Activated CD4-positive, alpha-beta T cell treated with anti-CD3 and anti-CD28 coated beads, Interleukin-2, amount 10 ng/mL, durations not matched to agents 24 days and 14 days (primary cell): Measurements from ENCODE around the gene FEM1A. TPM values are rescaled to one million over a fixed set of nuclear protein-coding genes. Genes with fewer than 3 reads are reported as not detected.
"Not testable (repeated sequence)": the region's sequence is repeated elsewhere in the genome, so short reads cannot be mapped to it uniquely, and the experiment has no call there.

Experiments
- DNase-seq: peaks from one replicate; pipeline ENCODE4 v3.0.0; 2022
- H3K27ac Mint-ChIP-seq: one replicate; pipeline ENCODE4 v1.8.0; 2022; ENCODE audit warnings: mild to moderate bottlenecking, mixed read lengths
- H3K27me3 Mint-ChIP-seq: one replicate; pipeline ENCODE4 v1.8.0; 2022; ENCODE audit warnings: mixed read lengths
- H3K36me3 Mint-ChIP-seq: one replicate; pipeline ENCODE4 v1.8.0; 2022; ENCODE audit warnings: low read depth, mild to moderate bottlenecking, mixed read lengths
- H3K4me1 Mint-ChIP-seq: one replicate; pipeline ENCODE4 v1.8.0; 2021; ENCODE audit warnings: mixed read lengths
- H3K4me3 Mint-ChIP-seq: one replicate; pipeline ENCODE4 v1.8.0; 2022; ENCODE audit warnings: mild to moderate bottlenecking, moderate library complexity, mixed read lengths
- H3K9me3 Mint-ChIP-seq: one replicate; pipeline ENCODE4 v1.8.0; 2021; ENCODE audit warnings: mixed read lengths
- intact Hi-C: fragments of 100-400 bp; cut with micrococcal nuclease; formaldehyde crosslinking; loops from one replicate; pipeline ENCODE4 v1.15.1; 2023
- total RNA-seq: library from RNA; stranded (reverse); gene quantifications from 2 replicates; pipeline ENCODE4 v1.2.3, GENCODE V29; 2022

The FEM1A gene, protein sequence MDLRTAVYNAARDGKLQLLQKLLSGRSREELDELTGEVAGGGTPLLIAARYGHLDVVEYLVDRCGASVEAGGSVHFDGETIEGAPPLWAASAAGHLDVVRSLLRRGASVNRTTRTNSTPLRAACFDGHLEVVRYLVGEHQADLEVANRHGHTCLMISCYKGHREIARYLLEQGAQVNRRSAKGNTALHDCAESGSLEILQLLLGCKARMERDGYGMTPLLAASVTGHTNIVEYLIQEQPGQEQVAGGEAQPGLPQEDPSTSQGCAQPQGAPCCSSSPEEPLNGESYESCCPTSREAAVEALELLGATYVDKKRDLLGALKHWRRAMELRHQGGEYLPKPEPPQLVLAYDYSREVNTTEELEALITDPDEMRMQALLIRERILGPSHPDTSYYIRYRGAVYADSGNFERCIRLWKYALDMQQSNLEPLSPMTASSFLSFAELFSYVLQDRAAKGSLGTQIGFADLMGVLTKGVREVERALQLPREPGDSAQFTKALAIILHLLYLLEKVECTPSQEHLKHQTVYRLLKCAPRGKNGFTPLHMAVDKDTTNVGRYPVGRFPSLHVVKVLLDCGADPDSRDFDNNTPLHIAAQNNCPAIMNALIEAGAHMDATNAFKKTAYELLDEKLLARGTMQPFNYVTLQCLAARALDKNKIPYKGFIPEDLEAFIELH
- 22.9 and 23.3 TPM in 2 replicates for total RNA-seq

DNA sequence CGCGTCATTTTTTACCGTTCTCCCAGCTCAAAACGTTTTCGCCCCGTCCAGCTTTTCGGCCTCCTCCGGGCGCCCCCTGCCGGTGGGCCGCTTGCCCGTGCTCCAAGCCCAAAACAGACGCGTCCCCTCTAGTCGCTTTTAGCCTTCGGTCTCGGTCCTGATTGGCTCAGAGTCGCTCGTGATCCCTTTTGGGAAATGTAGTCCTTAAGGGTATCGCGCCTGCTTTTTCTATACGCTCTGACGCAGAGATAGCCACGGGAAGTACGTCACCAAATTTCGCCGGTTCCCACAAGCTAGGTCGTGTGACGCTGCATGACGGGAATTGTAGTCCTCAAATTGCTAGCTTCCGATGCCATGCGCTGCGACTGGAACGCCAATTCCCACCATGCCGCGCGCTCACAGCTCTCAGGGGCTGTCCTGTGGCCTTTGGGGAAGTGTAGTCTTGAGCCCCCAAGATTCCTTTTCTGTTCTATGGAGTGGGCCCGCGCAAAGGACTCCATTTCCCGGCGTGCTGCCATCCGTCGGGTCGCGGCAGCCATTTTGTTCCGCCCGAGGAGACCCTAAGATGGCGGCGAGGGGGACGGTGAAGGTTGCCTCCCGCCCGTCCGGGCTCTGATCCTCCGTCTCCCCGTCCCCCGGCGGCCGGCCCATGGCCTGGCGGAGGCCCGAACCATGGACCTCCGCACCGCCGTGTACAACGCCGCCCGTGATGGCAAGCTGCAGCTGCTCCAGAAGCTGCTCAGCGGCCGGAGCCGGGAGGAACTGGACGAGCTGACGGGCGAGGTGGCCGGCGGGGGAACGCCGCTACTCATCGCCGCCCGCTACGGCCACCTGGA lies at the start of gene FEM1A:
TSS of gene FEM1A (plus strand) at position 552 of the 836 bp plus-strand sequence. CDS start at position 673, 121 bp downstream.
- intact Hi-C loops: loop anchor here (1.0 to 2.0 kb wide), 5 partner anchors 59 to 999 kb away; partner anchors contain the start of genes DUS3L, SAFB and SAFB2
- H3K9me3 Mint-ChIP-seq: no peaks in the 10 kb centered on the region
- peaks cover 14% of the 10 kb centered on the region for H3K4me1 Mint-ChIP-seq
- H3K27ac Mint-ChIP-seq: peak within 1 kb of the TSS; percentile 91
- no peaks in the 10 kb centered on the region for H3K27me3 Mint-ChIP-seq
- H3K4me3 Mint-ChIP-seq: peak within 1 kb of the TSS; percentile 89
- H3K36me3 Mint-ChIP-seq: peaks cover 32% of the 10 kb centered on the region
- DNase-seq: peak; percentile 99

DNA sequence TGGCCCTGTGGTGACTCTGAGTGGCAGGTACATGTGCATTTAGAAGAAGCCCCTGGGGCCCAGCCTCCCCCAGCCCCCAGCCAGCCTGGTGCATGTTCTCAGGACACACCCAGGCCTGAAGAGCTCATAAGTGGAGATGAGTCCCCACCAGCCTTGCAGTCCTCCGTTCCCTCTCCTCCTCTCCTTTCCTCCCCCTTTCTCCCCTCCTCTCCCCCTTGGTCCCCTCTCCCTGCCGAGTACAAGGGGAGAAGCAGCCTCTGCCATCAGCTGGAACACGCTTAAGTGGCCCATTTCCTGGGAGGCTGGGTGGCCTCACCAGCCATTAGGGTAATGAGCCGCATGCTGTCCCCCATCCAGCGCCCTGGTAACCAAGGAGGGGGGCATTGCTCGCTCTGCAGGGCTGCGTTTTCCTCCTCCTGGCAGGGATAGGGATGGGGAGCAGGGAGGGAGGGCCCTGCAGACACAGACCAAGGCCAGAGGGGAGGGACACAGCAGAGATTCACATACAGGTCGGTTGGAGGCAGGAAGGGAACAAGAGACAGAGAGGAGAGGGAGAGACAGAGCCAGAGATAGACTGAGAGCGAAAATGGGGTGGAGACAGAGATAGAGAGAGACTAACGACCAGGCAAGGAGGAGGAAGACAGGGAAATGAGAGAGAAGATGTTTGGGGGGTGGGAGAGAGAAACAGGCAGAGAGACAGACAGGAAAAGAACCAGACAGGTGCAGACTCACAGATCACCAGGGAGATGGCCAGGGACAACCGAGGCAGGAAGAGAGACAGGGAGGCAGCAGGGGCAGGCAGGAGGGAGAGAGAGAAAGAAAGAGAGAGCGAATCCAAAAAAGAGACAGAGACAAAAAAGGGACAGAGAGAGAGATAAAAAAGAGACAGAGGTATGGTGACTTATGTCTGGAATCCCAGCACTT lies 48.5 kb upstream of the FEM1A start:
- no peaks in the 10 kb centered on the region for H3K36me3 Mint-ChIP-seq
- no peaks in the 10 kb centered on the region for H3K9me3 Mint-ChIP-seq
- intact Hi-C loops: no loop called here
- no peak for DNase-seq
- no peak overlapping the region for H3K27ac Mint-ChIP-seq
- peaks cover 22% of the 10 kb centered on the region for H3K27me3 Mint-ChIP-seq
- no peak overlapping the region for H3K4me3 Mint-ChIP-seq
- peaks cover 2% of the 10 kb centered on the region for H3K4me1 Mint-ChIP-seq

DNA sequence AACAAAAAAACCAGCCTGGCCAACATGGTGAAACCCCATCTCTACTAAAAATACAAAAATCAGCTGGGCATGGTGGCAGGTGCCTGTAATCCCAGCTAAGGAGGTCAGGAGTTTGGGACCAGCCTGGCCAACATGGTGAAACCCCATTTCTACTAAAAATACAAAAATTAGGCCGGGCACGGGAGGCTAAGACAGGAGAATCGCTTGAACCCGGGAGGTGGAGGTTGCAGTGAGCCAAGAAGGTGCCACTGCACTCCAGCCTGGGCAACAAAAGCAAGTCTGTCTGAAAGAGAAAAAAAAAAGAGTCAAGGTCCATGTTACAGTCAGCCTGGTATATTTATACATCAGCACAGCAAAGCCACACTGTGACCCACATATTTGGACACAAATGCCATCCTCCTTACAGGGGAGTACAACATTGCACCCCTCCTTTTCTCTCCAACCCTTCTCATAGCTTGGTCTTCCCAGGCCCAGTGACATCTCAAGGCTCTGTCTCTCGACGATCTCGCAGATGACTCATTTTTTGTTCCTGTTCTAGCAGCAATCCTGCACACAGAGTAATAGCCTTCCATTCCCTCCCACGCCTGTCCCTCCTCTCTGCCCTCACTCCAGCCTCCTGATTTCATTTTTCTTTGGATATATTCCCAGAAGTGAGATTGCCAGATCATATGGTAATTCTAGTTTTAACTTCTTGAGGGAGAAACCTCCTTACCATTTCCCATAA lies 46.9 kb upstream of the FEM1A start:
- H3K9me3 Mint-ChIP-seq: no peaks in the 10 kb centered on the region
- intact Hi-C loops: no loop called here
- peaks cover 2% of the 10 kb centered on the region for H3K4me1 Mint-ChIP-seq
- no peak overlapping the region for H3K27ac Mint-ChIP-seq
- no peak for DNase-seq
- H3K36me3 Mint-ChIP-seq: no peaks in the 10 kb centered on the region
- H3K27me3 Mint-ChIP-seq: peaks cover 19% of the 10 kb centered on the region
- no peak overlapping the region for H3K4me3 Mint-ChIP-seq

- H3K4me1 Mint-ChIP-seq, H3K4me3 Mint-ChIP-seq, H3K9me3 Mint-ChIP-seq, intact Hi-C loops, DNase-seq, H3K27ac Mint-ChIP-seq, H3K36me3 Mint-ChIP-seq: not testable (repeated sequence)
- H3K27me3 Mint-ChIP-seq: peaks cover 19% of the 10 kb centered on the region
Observed at GRCh38 chr19:4745175-4745574, 46.4 kb upstream of the FEM1A start.

GRCh38 chr19:4745986-4746385 lies 45.5 kb upstream of the FEM1A start:
- no peaks in the 10 kb centered on the region for H3K9me3 Mint-ChIP-seq
- H3K27ac Mint-ChIP-seq: no peak overlapping the region
- intact Hi-C loops: no loop called here
- peaks cover 19% of the 10 kb centered on the region for H3K27me3 Mint-ChIP-seq
- H3K4me3 Mint-ChIP-seq: no peak overlapping the region
- H3K36me3 Mint-ChIP-seq: no peaks in the 10 kb centered on the region
- DNase-seq: no peak
- peaks cover 2% of the 10 kb centered on the region for H3K4me1 Mint-ChIP-seq

DNA sequence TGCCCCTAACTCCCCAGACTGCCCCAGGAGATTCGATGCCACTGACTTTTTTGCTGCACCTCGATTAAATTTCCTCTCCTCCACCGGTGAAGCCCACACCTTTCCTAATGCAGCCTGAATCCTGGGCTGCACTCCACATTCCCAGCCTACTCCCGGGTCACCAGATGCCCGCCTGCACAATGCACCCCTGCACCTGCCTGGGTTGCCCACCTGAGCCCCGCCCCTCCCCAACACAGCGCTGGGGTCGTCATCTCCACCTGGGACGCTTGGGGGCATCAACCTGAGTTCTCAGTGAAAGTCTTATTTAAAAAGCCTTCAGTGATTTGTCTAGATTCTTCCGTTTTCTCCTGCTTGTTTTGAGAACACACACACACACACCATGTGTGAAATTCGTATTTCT lies 43.3 kb upstream of the FEM1A start:
- peaks cover 2% of the 10 kb centered on the region for H3K4me1 Mint-ChIP-seq

GRCh38 chr19:4748589-4748988 lies 42.9 kb upstream of the FEM1A start:
- Mint-ChIP-seq H3K9me3 (no peaks in the 10 kb centered on the region), H3K4me1 (peaks cover 2% of the 10 kb centered on the region), H3K36me3 (no peaks in the 10 kb centered on the region), H3K27me3 (peaks cover 11% of the 10 kb centered on the region), H3K27ac (no peak overlapping the region), H3K4me3 (no peak overlapping the region)
- intact Hi-C loops: no loop called here
- no peak for DNase-seq

More for the DNA sequence above, 43.3 kb upstream of the FEM1A start:
- Mint-ChIP-seq H3K27me3 (peaks cover 13% of the 10 kb centered on the region), H3K4me3 (no peak overlapping the region), H3K36me3 (no peaks in the 10 kb centered on the region), H3K9me3 (no peaks in the 10 kb centered on the region), H3K27ac (no peak overlapping the region)
- no peak for DNase-seq
- intact Hi-C loops: no loop called here

GRCh38 chr19:4749870-4750590 lies 41.5 kb upstream of the FEM1A start:
- intact Hi-C loops: no loop called here
- Mint-ChIP-seq H3K4me3 (no peak overlapping the region), H3K9me3 (no peaks in the 10 kb centered on the region), H3K27me3 (peaks cover 11% of the 10 kb centered on the region), H3K36me3 (no peaks in the 10 kb centered on the region), H3K27ac (no peak overlapping the region), H3K4me1 (no peaks in the 10 kb centered on the region)
- DNase-seq: no peak

- no peak for DNase-seq
- H3K4me3 Mint-ChIP-seq: no peak overlapping the region
- intact Hi-C loops: no loop called here
- H3K27me3 Mint-ChIP-seq: peaks cover 6% of the 10 kb centered on the region
- H3K36me3 Mint-ChIP-seq: no peaks in the 10 kb centered on the region
- H3K9me3 Mint-ChIP-seq: no peaks in the 10 kb centered on the region
- no peak overlapping the region for H3K27ac Mint-ChIP-seq
- H3K4me1 Mint-ChIP-seq: no peaks in the 10 kb centered on the region
Observed at GRCh38 chr19:4754248-4754647, 37.3 kb upstream of the FEM1A start.

GRCh38 chr19:4755459-4755858 lies 36.1 kb upstream of the FEM1A start:
- Mint-ChIP-seq H3K4me3 (no peak overlapping the region), H3K36me3 (no peaks in the 10 kb centered on the region), H3K27me3 (peaks cover 8% of the 10 kb centered on the region), H3K27ac (no peak overlapping the region), H3K9me3 (no peaks in the 10 kb centered on the region), H3K4me1 (peaks cover 3% of the 10 kb centered on the region)
- no peak for DNase-seq
- intact Hi-C loops: no loop called here

DNA sequence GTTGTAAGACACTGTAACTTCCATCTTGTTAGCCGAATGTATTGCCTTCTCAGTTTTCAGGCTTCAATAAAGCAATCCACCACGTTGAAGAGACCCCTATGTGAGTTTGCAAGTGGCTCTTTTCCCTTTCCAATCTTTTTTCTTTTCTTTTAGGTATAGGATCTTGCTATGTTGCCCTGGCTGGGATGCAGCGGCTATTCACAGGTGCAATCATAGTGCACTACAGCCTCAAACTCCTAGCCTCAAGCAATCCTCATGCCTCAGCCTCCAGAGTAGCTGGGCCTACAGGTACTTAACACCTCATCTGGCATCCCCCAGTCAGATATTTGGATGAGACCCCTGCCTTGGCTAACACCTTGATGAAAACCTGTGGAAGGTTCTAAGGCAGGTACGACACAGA lies 33.5 kb upstream of the FEM1A start:
- H3K4me1 Mint-ChIP-seq: peaks cover 3% of the 10 kb centered on the region
- no peak overlapping the region for H3K4me3 Mint-ChIP-seq
- no peak overlapping the region for H3K27ac Mint-ChIP-seq
- no peaks in the 10 kb centered on the region for H3K9me3 Mint-ChIP-seq
- intact Hi-C loops: no loop called here
- no peak for DNase-seq
- H3K27me3 Mint-ChIP-seq: peaks cover 25% of the 10 kb centered on the region
- no peaks in the 10 kb centered on the region for H3K36me3 Mint-ChIP-seq

DNA sequence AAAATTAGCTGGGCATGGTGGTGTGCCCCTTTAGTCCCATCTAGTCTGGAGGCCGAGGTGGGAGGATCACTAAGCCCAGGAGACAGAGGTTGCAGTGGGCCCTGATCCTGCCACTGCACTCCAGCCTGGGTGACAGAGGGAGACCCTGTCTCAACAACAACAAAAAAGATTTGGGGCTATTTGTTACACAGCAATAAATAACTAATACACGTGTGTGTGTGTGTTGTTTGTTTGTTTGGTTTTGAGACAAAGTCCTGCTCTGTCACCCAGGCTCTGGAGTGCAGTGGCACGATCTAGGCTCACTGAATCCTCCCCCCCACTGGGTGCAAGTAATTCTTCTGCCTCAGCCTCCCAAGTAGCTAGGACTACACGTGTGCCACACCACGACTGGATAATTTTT lies 32.9 kb upstream of the FEM1A start:
- H3K4me3 Mint-ChIP-seq: no peak overlapping the region
- peaks cover 3% of the 10 kb centered on the region for H3K4me1 Mint-ChIP-seq
- H3K27ac Mint-ChIP-seq: no peak overlapping the region
- no peak for DNase-seq
- H3K36me3 Mint-ChIP-seq: no peaks in the 10 kb centered on the region
- no peaks in the 10 kb centered on the region for H3K9me3 Mint-ChIP-seq
- intact Hi-C loops: no loop called here
- H3K27me3 Mint-ChIP-seq: peaks cover 26% of the 10 kb centered on the region
